DND-41 (cell line): Measurements from ENCODE around the gene APOBR.

ENCODE experiments used
- CTCF ChIP-seq: IDR thresholded peaks from 2 replicates; pipeline ENCODE4 v1.5.1; 2012; ENCODE audit warnings: borderline replicate concordance, low read length, moderate library complexity, mild to moderate bottlenecking; ENCODE audit not compliant: poor library complexity, severe bottlenecking; ENCODE audit errors: extremely low read depth
- EZH2 ChIP-seq: IDR thresholded peaks from 3 replicates; pipeline ENCODE4 v1.6.1; 2012; ENCODE audit warnings: borderline replicate concordance, low read depth, mild to moderate bottlenecking, moderate library complexity, low read length, inconsistent platforms; ENCODE audit not compliant: severe bottlenecking

- TF ChIP-seq EZH2 = no peak
- TF ChIP-seq CTCF = no peak
Observed at GRCh38 chr16:28543072-28543471, 48.6 kb downstream of the APOBR start.
